ELR (cell line): Measurements from ENCODE around the gene PROS1.

ENCODE experiments used
- DNase-seq: peaks from one replicate; pipeline ENCODE4 v3.0.0-alpha.2; 2015; ENCODE audit warnings: low read depth

The PROS1 gene

GRCh38 chr3:93973131-93974126 lies at the start of gene PROS1:
TSS of gene PROS1 (minus strand) at chr3:93973896. CDS start at chr3:93973749, 147 bp downstream.
- DNase-seq = peak; percentile 71

GRCh38 chr3:94020293-94020692 lies 46.6 kb upstream of the PROS1 start:
- DNase-seq = no peak

GRCh38 chr3:94019659-94020058 lies 46.0 kb upstream of the PROS1 start:
- no peak for DNase-seq

DNA sequence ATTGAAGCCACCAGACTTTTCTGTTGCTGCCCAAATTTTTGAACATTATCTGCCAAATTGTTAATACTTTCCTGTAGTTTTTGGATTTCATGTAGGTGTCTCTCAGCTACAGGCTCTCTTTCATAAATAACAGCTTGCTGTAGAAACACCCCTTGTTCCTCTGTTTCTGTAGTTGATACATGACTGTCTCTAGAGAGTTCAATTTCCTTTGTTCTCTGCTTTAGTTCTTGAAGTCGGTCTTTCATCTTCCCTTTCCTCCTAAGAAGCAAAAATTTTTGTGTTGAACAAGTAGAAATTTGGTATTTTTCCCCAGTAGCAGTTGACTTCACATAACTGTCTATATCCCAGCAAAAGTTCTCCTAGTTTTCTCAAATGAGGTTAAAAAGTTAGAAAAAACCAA lies 41.3 kb upstream of the PROS1 start:
- DNase-seq = no peak

DNA sequence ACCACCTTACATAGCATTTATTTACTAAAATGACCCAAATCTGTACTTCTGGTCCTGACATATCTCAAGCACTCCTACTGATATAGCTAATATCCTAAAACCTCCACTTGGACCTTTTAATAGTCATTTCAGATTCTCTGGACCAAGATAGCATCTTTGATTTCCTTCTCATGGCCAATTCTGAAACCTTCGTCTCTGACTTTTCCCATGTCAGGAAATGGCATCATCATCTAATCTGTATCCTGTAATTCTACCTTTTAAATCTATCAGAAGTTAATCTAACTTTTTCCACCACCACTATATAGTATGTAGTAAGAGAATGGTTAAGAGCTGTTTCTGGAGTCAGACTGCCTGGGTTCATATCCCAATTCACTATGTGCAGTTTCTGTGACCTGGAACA lies 38.5 kb upstream of the PROS1 start:
- no peak for DNase-seq

- DNase-seq = no peak
Measured at GRCh38 chr3:94011233-94011711, 37.6 kb upstream of the PROS1 start.

GRCh38 chr3:94009608-94010007 lies 35.9 kb upstream of the PROS1 start:
- DNase-seq = no peak

DNA sequence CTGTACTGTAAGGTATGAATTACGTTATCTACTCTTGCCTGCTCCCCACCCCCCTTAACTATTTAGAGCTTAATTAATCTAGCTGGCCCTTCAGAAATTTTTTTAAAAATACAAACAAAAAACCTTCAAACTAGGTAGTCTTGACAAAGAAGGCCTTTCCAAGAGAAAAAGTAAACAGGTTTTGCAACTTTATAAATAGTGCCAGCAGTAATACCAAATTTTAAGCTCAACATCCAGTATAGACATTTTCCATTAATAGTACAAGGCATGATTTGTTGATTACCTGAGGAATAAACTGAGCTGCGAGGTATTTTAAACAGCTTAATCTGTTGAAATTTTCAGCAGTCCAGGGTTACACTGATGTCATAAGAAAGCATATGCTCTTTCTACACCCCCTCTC lies 34.6 kb upstream of the PROS1 start:
- DNase-seq = no peak

GRCh38 chr3:94004301-94004910 lies 30.7 kb upstream of the PROS1 start:
- peak; percentile 69 for DNase-seq

DNA sequence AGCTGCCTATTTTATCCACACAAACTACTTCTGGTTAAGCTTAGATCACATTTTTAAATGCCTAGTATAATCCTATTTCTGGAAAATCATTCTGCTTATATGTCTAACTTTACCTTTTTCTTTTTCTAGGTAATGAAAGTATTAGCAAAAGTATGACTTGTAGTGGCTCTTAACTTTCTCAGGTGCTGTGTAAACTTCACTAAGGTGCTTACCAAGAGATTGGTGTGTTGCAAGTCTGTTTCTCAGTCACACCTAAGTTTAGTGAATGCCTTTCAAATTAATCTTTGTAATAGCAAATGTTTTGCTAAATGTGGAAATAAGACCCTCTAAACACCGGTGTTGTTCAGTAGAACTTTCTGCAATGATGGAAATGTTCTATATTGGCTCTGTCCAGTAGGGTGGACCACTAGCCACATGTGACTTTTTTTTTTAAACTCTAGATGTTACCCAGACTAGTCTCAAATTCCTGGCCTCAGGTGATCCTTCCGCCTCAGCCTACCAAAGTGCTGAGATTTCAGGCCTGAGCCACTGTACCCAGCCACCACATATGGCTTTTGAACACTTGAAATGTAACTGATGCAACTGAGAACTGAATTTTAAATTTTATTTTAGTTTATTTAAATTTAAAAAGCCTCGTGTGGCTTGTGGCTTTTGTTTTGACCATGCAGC lies 28.3 kb upstream of the PROS1 start:
- no peak for DNase-seq

DNA sequence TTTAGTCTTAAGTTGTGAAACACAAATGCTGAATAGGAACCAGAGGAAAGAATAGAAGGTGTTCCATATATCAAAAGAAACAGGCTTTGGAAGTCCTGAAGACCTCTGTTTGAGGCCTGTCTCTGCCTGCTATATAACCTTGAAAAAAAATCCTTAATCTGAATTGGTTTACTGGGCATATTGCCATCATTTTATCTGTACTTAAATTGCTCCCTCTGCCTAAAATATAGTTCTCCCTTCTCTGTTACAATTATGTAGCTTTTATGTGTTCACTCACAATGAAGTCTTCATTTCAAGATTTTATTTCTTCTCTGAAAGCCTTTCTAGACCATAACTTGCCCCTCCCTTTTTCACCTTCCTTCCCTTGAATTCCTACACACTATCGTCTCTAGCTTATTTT lies 27.5 kb upstream of the PROS1 start:
- no peak for DNase-seq

GRCh38 chr3:93994056-93994455 lies 20.4 kb upstream of the PROS1 start:
- DNase-seq = peak; percentile 12

GRCh38 chr3:93992207-93992606 lies 18.5 kb upstream of the PROS1 start:
- DNase-seq = peak; percentile 6

- no peak for DNase-seq
Measured at GRCh38 chr3:93991631-93992030, 17.9 kb upstream of the PROS1 start.

GRCh38 chr3:93989241-93989640 lies 15.5 kb upstream of the PROS1 start:
- no peak for DNase-seq

GRCh38 chr3:93988764-93989163 lies 15.1 kb upstream of the PROS1 start:
- DNase-seq = no peak

- no peak for DNase-seq
Measured at GRCh38 chr3:93988283-93988682, 14.6 kb upstream of the PROS1 start.

DNA sequence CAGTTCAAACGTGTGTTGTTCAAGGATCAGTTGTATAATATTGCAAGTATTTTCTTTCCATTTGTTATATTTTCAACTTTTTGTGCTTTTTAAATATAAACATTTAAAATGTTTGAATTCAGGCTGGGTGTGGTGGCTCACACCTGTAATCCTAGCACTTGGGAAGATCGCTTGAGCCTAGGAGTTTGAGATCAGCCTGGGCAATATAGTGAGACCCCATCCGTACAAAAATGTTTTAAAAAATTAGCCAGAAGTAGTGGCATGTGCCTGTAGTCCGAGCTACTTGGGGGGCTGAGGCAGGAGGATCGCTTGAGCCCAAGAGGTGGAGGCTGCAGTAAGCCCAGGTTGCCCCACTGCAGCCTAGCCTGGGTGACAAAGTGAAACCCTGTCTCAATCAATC lies 10.9 kb upstream of the PROS1 start:
- DNase-seq = no peak

GRCh38 chr3:93983408-93983807 lies 9.7 kb upstream of the PROS1 start:
- DNase-seq = no peak

DNA sequence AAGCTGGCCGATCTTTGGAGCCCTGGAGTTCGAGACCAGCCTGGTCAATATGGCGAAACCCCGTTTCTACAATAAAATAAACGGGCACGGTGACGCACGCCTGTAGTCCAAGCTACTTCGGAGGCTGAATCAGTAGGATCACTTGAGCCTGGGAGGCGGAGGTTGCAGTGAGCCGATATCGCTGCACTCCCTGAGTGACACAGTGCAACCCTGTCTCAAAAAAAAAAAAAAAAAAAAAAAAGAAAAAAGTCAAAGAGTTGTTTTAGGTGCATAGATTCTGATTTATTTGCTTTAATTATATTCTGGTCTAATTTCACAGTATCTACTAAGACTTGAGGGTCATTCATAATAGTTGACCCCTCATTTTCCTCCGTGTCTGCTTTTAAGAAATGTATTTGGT lies 8.0 kb upstream of the PROS1 start:
- DNase-seq = peak; percentile 0

- peak; percentile 98 for DNase-seq
Measured at GRCh38 chr3:93979850-93980676, 6.4 kb upstream of the PROS1 start, which contains the start of gene ARL13B. TSS of gene ARL13B (plus strand) at chr3:93980155. CDS start at chr3:93980424, 269 bp downstream.

- no peak for DNase-seq
Measured at GRCh38 chr3:93969997-93970396, 3.7 kb downstream of the PROS1 start.
